HepG2 (cell line): Measurements from ENCODE around the gene C1orf35. TPM values are rescaled to one million over a fixed set of nuclear protein-coding genes. Genes with fewer than 3 reads are reported as not detected.

Source experiments
- AGO2 ChIP-seq: fragments of 200-400 bp; formaldehyde crosslinking; optimal IDR thresholded peaks from 2 replicates; pipeline ENCODE3; 2017; ENCODE audit warnings: mild to moderate bottlenecking, low read depth, low read length, moderate library complexity
- AKNA ChIP-seq: sonication (generic); formaldehyde crosslinking; IDR thresholded peaks from 2 replicates; pipeline ENCODE4 v1.4.0; 2020; ENCODE audit warnings: missing genetic modification reagents, borderline replicate concordance
- HDAC1 ChIP-seq: sonication (generic); formaldehyde crosslinking; IDR thresholded peaks from 2 replicates; pipeline ENCODE4 v1.5.1; 2020; ENCODE audit warnings: mild to moderate bottlenecking, missing genetic modification reagents
- KDM5A ChIP-seq: fragments of 200-600 bp; sonication (generic); IDR thresholded peaks from 2 replicates; pipeline ENCODE4 v1.7.0; 2018; ENCODE audit warnings: antibody characterized with exemption, mild to moderate bottlenecking, low read length, borderline replicate concordance
- MYC ChIP-seq: sonication (generic); formaldehyde crosslinking; IDR thresholded peaks from 2 replicates; pipeline ENCODE4 v1.9.0; 2021; ENCODE audit warnings: missing genetic modification reagents, borderline replicate concordance
- NR2F1 ChIP-seq, 2 experiments: fragments of 450-650 bp in 1 of 2; formaldehyde crosslinking in 1 of 2; IDR thresholded peaks; 2 replicates each; pipeline versions ENCODE4 v1.5.0 to v1.6.1; 2016 to 2020; ENCODE audit warnings: mild to moderate bottlenecking in 1 of 2, missing compliant biosample characterization in 1 of 2, missing genetic modification reagents in 1 of 2, moderate library complexity in 1 of 2
- RBAK ChIP-seq: sonication (generic); formaldehyde crosslinking; IDR thresholded peaks from 2 replicates; pipeline ENCODE4 v1.5.1; 2020; ENCODE audit warnings: mild to moderate bottlenecking, missing genetic modification reagents
- RNF219 ChIP-seq: sonication (generic); formaldehyde crosslinking; IDR thresholded peaks from 2 replicates; pipeline ENCODE4 v1.5.0; 2020; ENCODE audit warnings: mild to moderate bottlenecking, missing genetic modification reagents
- SMAD1 ChIP-seq: sonication (generic); formaldehyde crosslinking; IDR thresholded peaks from 2 replicates; pipeline ENCODE4 v1.4.0; 2020; ENCODE audit warnings: missing genetic modification reagents, low read depth, mild to moderate bottlenecking, borderline replicate concordance
- SMC3 ChIP-seq: IDR thresholded peaks from 2 replicates; pipeline ENCODE4 v1.6.1; 2011; ENCODE audit warnings: low read length, improper control_type of control experiment
- USF2 ChIP-seq, 2 experiments: sonication (generic) in 1 of 2; formaldehyde crosslinking in 1 of 2; IDR thresholded peaks; 2 replicates each; pipeline versions ENCODE4 v1.5.1 to v1.6.1; 2011 to 2020; ENCODE audit warnings: borderline replicate concordance in 1 of 2, low read depth in 1 of 2, low read length in 1 of 2, mild to moderate bottlenecking in 1 of 2, missing genetic modification reagents in 1 of 2, moderate library complexity in 1 of 2
- ZFAT ChIP-seq: sonication (generic); formaldehyde crosslinking; conservative IDR thresholded peaks from 2 replicates; pipeline ENCODE4 v1.8.1; 2023; ENCODE audit warnings: missing genetic modification reagents, inconsistent platforms
- ZFY ChIP-seq: sonication (generic); formaldehyde crosslinking; IDR thresholded peaks from 2 replicates; pipeline ENCODE4 v1.4.0; 2020; ENCODE audit warnings: missing genetic modification reagents
- ZFYVE20 ChIP-seq: sonication (generic); formaldehyde crosslinking; IDR thresholded peaks from 2 replicates; pipeline ENCODE4 v1.8.0; 2023; ENCODE audit warnings: low read depth, mild to moderate bottlenecking, moderate library complexity, missing genetic modification reagents, borderline replicate concordance
- ZNF34 ChIP-seq: sonication (generic); formaldehyde crosslinking; IDR thresholded peaks from 2 replicates; pipeline ENCODE4 v1.4.0; 2020; ENCODE audit warnings: mild to moderate bottlenecking, missing genetic modification reagents, borderline replicate concordance
- ZSCAN20 ChIP-seq: sonication (generic); formaldehyde crosslinking; IDR thresholded peaks from 2 replicates; pipeline ENCODE4 v1.4.0; 2020; ENCODE audit warnings: missing genetic modification reagents, mild to moderate bottlenecking, borderline replicate concordance
- polyA plus RNA-seq, 8 experiments: library from polyadenylated mRNA; depleted of rRNA in 3 of 8; stranded (reverse) in 7 of 8; unstranded in 1 of 8; fragments of >200 nt; fragmentation: Illumina TruSeq in 4 of 8; extraction: Trizol in 4 of 8; gene quantifications; 2 replicates each; pipeline versions ENCODE4 v1.2.1 to v1.2.3, GENCODE V29; 2011 to 2016; ENCODE audit warnings: low read depth in 4 of 8, missing spikeins in 1 of 8, mixed read lengths in 1 of 8; ENCODE audit not compliant: insufficient read depth in 1 of 8
- total RNA-seq, 5 experiments: library from RNA; depleted of rRNA; stranded (reverse); fragments of >200 nt; fragmentation: Illumina TruSeq; extraction: Trizol; gene quantifications; 2 replicates each; pipeline ENCODE4 v1.2.3, GENCODE V29; 2016; ENCODE audit warnings: low read depth in 1 of 5
- TF ChIP-seq, protein P1 (sequence below): sonication (generic); formaldehyde crosslinking; IDR thresholded peaks from 2 replicates; pipeline ENCODE4 v1.8.0; 2022; ENCODE audit warnings: low read depth, missing genetic modification reagents

Gene C1orf35
- total and polyA plus RNA-seq, 2 of the 13 experiments (the other 11 are each of a cell fraction or from before 2014, with no cell fraction given): 8.1 to 19.3 TPM

GRCh38 chr1:228149406-228150119 is 46.4 kb upstream of the C1orf35 start, which contains the start of gene GJC2 (continued):
- no peak for TF ChIP-seq RNF219 (CRISPR knock-in tag)
- no peak for TF ChIP-seq AKNA
- TF ChIP-seq HDAC1 (CRISPR knock-in tag): peak; percentile 77
- no peak for TF ChIP-seq ZFY (CRISPR knock-in tag)
- TF ChIP-seq SMC3: no peak
- TF ChIP-seq AGO2: peak; percentile 69
- TF ChIP-seq KDM5A: no peak
- no peak for TF ChIP-seq ZNF34 (CRISPR knock-in tag)
- no peak for TF ChIP-seq SMAD1 (CRISPR knock-in tag)
- no peak for TF ChIP-seq ZFAT (CRISPR knock-in tag)
- no peak for TF ChIP-seq USF2 (IDR thresholded peaks at IDR 0.05; ENCODE audit: low read depth, low read length)
- TF ChIP-seq USF2 (CRISPR knock-in tag; IDR thresholded peaks at IDR 0.05; ENCODE audit: borderline replicate concordance): no peak
- TF ChIP-seq ZFYVE20 (CRISPR knock-in tag): no peak
- TF ChIP-seq NR2F1 (CRISPR knock-in tag; IDR thresholded peaks at IDR 0.05): 0 out of 4 replicates have a peak, but pooled peaks of 1 of the 2 experiments have one; percentile 23
- TF ChIP-seq, protein P1, sequence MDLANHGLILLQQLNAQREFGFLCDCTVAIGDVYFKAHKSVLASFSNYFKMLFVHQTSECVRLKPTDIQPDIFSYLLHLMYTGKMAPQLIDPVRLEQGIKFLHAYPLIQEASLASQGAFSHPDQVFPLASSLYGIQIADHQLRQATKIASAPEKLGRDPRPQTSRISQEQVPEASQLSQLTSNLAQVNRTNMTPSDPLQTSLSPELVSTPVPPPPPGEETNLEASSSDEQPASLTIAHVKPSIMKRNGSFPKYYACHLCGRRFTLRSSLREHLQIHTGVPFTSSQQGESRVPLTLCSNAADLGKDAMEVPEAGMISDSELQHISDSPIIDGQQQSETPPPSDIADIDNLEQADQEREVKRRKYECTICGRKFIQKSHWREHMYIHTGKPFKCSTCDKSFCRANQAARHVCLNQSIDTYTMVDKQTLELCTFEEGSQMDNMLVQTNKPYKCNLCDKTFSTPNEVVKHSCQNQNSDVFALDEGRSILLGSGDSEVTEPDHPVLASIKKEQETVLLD: no peak
- no peak; the same call in 1 of the 2 replicates for TF ChIP-seq ZSCAN20 (CRISPR knock-in tag)
- peak; percentile 42; the same call in 1 of the 2 replicates for TF ChIP-seq MYC
- no peak for TF ChIP-seq RBAK
